Measurements from ENCODE around the gene KLLN.
"Not testable (repeated sequence)": the region's sequence is repeated elsewhere in the genome, so short reads cannot be mapped to it uniquely, and the experiment has no call there.

The KLLN gene

GRCh38 chr10:87865241-87865881 is 2.0 kb upstream of the KLLN start:
- peak overlapping the region; percentile 85 for H3K9ac ChIP-seq (ENCODE audit: insufficient read length, low read depth)
- no peaks in the 10 kb centered on the region for H3K9me3 ChIP-seq (ENCODE audit: insufficient read depth, low read length)
- no peaks in the 10 kb centered on the region for H3K36me3 ChIP-seq (ENCODE audit: insufficient read depth, insufficient read length, low read length)
- H3K4me1 ChIP-seq (ENCODE audit: insufficient read depth, insufficient read length) = no peaks in the 10 kb centered on the region
- no peaks in the 10 kb centered on the region for H3K27me3 ChIP-seq (ENCODE audit: insufficient read depth, insufficient read length)
- DNase-seq (ENCODE audit: low read depth, low spot score) = no peak
- TF ChIP-seq YY1 (IDR thresholded peaks at IDR 0.05; ENCODE audit: insufficient read depth, insufficient read length) = no peak
- TF ChIP-seq ZNF274 (IDR thresholded peaks at IDR 0.05; ENCODE audit: low read depth, low read length) = no peak
- no peak for TF ChIP-seq SUZ12 (IDR thresholded peaks at IDR 0.05; ENCODE audit: extremely low read depth, insufficient read depth, insufficient read length)
- H3K4me3 ChIP-seq (ENCODE audit: insufficient read length, low read depth) = peak overlapping the region; percentile 76

- peak overlapping the region; percentile 85 for H3K9ac ChIP-seq (ENCODE audit: insufficient read length, low read depth)
- TF ChIP-seq SUZ12 (IDR thresholded peaks at IDR 0.05; ENCODE audit: extremely low read depth, insufficient read depth, insufficient read length) (no peak), ZNF274 (IDR thresholded peaks at IDR 0.05; ENCODE audit: low read depth, low read length) (no peak), YY1 (IDR thresholded peaks at IDR 0.05; ENCODE audit: insufficient read depth, insufficient read length) (no peak)
- peak overlapping the region; percentile 76 for H3K4me3 ChIP-seq (ENCODE audit: insufficient read length, low read depth)
- H3K9me3 ChIP-seq (ENCODE audit: insufficient read depth, low read length) = no peaks in the 10 kb centered on the region
- H3K27me3 ChIP-seq (ENCODE audit: insufficient read depth, insufficient read length) = no peaks in the 10 kb centered on the region
- no peak for DNase-seq (ENCODE audit: low read depth, low spot score)
- no peaks in the 10 kb centered on the region for H3K36me3 ChIP-seq (ENCODE audit: insufficient read depth, insufficient read length, low read length)
- no peaks in the 10 kb centered on the region for H3K4me1 ChIP-seq (ENCODE audit: insufficient read depth, insufficient read length)
Observed at GRCh38 chr10:87864496-87865059, 1.2 kb upstream of the KLLN start.

GRCh38 chr10:87863951-87864495 is 690 bp upstream of the KLLN start:
- DNase-seq (ENCODE audit: low read depth, low spot score) = not testable (repeated sequence)

GRCh38 chr10:87862679-87863052 is 667 bp downstream of the KLLN start:
- DNase-seq (ENCODE audit: low read depth, low spot score) = no peak
- no peaks in the 10 kb centered on the region for H3K9me3 ChIP-seq (ENCODE audit: insufficient read depth, low read length)
- TF ChIP-seq ZNF274 (IDR thresholded peaks at IDR 0.05; ENCODE audit: low read depth, low read length) = no peak
- no peak for TF ChIP-seq SUZ12 (IDR thresholded peaks at IDR 0.05; ENCODE audit: extremely low read depth, insufficient read depth, insufficient read length)
- no peak for TF ChIP-seq YY1 (IDR thresholded peaks at IDR 0.05; ENCODE audit: insufficient read depth, insufficient read length)
- H3K36me3 ChIP-seq (ENCODE audit: insufficient read depth, insufficient read length, low read length) = no peaks in the 10 kb centered on the region
- peak overlapping the region; percentile 85 for H3K4me3 ChIP-seq (ENCODE audit: insufficient read length, low read depth)
- H3K27me3 ChIP-seq (ENCODE audit: insufficient read depth, insufficient read length) = no peaks in the 10 kb centered on the region
- H3K9ac ChIP-seq (ENCODE audit: insufficient read length, low read depth) = peak overlapping the region; percentile 92
- H3K4me1 ChIP-seq (ENCODE audit: insufficient read depth, insufficient read length) = no peaks in the 10 kb centered on the region

More at GRCh38 chr10:87863951-87864495, 690 bp upstream of the KLLN start:
- H3K27me3 ChIP-seq (ENCODE audit: insufficient read depth, insufficient read length); H3K36me3 ChIP-seq (ENCODE audit: insufficient read depth, insufficient read length, low read length); H3K4me1 ChIP-seq (ENCODE audit: insufficient read depth, insufficient read length); H3K9me3 ChIP-seq (ENCODE audit: insufficient read depth, low read length): not testable (repeated sequence)
- Histone ChIP-seq H3K9ac (ENCODE audit: insufficient read length, low read depth) (peak overlapping the region; percentile 85), H3K4me3 (ENCODE audit: insufficient read length, low read depth) (peak overlapping the region; percentile 85)

GRCh38 chr10:87861953-87862678 is 1.2 kb downstream of the KLLN start:
- peak; percentile 95 for DNase-seq (ENCODE audit: low read depth, low spot score)
- H3K27me3 ChIP-seq (ENCODE audit: insufficient read depth, insufficient read length) = no peaks in the 10 kb centered on the region
- peak overlapping the region; percentile 92 for H3K9ac ChIP-seq (ENCODE audit: insufficient read length, low read depth)
- no peak for TF ChIP-seq YY1 (IDR thresholded peaks at IDR 0.05; ENCODE audit: insufficient read depth, insufficient read length)
- no peak for TF ChIP-seq SUZ12 (IDR thresholded peaks at IDR 0.05; ENCODE audit: extremely low read depth, insufficient read depth, insufficient read length)
- TF ChIP-seq ZNF274 (IDR thresholded peaks at IDR 0.05; ENCODE audit: low read depth, low read length) = no peak
- H3K4me3 ChIP-seq (ENCODE audit: insufficient read length, low read depth) = peak overlapping the region; percentile 85
- no peaks in the 10 kb centered on the region for H3K36me3 ChIP-seq (ENCODE audit: insufficient read depth, insufficient read length, low read length)
- no peaks in the 10 kb centered on the region for H3K4me1 ChIP-seq (ENCODE audit: insufficient read depth, insufficient read length)
- no peaks in the 10 kb centered on the region for H3K9me3 ChIP-seq (ENCODE audit: insufficient read depth, low read length)

- DNase-seq (ENCODE audit: low read depth, low spot score) = no peak
- Histone ChIP-seq H3K4me1 (ENCODE audit: insufficient read depth, insufficient read length) (no peaks in the 10 kb centered on the region), H3K9ac (ENCODE audit: insufficient read length, low read depth) (peak overlapping the region; percentile 80), H3K4me3 (ENCODE audit: insufficient read length, low read depth) (peak overlapping the region; percentile 85), H3K36me3 (ENCODE audit: insufficient read depth, insufficient read length, low read length) (no peaks in the 10 kb centered on the region), H3K9me3 (ENCODE audit: insufficient read depth, low read length) (no peaks in the 10 kb centered on the region), H3K27me3 (ENCODE audit: insufficient read depth, insufficient read length) (no peaks in the 10 kb centered on the region)
- no peak for TF ChIP-seq SUZ12 (IDR thresholded peaks at IDR 0.05; ENCODE audit: extremely low read depth, insufficient read depth, insufficient read length)
- no peak for TF ChIP-seq ZNF274 (IDR thresholded peaks at IDR 0.05; ENCODE audit: low read depth, low read length)
- TF ChIP-seq YY1 (IDR thresholded peaks at IDR 0.05; ENCODE audit: insufficient read depth, insufficient read length) = no peak
Observed at GRCh38 chr10:87861566-87861952, 1.8 kb downstream of the KLLN start.

- DNase-seq (ENCODE audit: low read depth, low spot score) = no peak
- TF ChIP-seq YY1 (IDR thresholded peaks at IDR 0.05; ENCODE audit: insufficient read depth, insufficient read length) = no peak
- TF ChIP-seq ZNF274 (IDR thresholded peaks at IDR 0.05; ENCODE audit: low read depth, low read length) = no peak
- no peak for TF ChIP-seq SUZ12 (IDR thresholded peaks at IDR 0.05; ENCODE audit: extremely low read depth, insufficient read depth, insufficient read length)
- no peak overlapping the region for H3K4me3 ChIP-seq (ENCODE audit: insufficient read length, low read depth)
- no peaks in the 10 kb centered on the region for H3K27me3 ChIP-seq (ENCODE audit: insufficient read depth, insufficient read length)
- no peaks in the 10 kb centered on the region for H3K9me3 ChIP-seq (ENCODE audit: insufficient read depth, low read length)
- no peak overlapping the region for H3K9ac ChIP-seq (ENCODE audit: insufficient read length, low read depth)
- H3K4me1 ChIP-seq (ENCODE audit: insufficient read depth, insufficient read length) = no peaks in the 10 kb centered on the region
- no peaks in the 10 kb centered on the region for H3K36me3 ChIP-seq (ENCODE audit: insufficient read depth, insufficient read length, low read length)
Observed at GRCh38 chr10:87860816-87861403, 2.4 kb downstream of the KLLN start.

Data from NT2/D1 (cell line).